ENCODE measurements around the gene GJA9.
A peak's percentile ranks its signal among the peaks of the same experiment; 100 is the strongest.
"Not testable (repeated sequence)": the region's sequence is repeated elsewhere in the genome, so short reads cannot be mapped to it uniquely, and the experiment has no call there.

The GJA9 gene

DNA sequence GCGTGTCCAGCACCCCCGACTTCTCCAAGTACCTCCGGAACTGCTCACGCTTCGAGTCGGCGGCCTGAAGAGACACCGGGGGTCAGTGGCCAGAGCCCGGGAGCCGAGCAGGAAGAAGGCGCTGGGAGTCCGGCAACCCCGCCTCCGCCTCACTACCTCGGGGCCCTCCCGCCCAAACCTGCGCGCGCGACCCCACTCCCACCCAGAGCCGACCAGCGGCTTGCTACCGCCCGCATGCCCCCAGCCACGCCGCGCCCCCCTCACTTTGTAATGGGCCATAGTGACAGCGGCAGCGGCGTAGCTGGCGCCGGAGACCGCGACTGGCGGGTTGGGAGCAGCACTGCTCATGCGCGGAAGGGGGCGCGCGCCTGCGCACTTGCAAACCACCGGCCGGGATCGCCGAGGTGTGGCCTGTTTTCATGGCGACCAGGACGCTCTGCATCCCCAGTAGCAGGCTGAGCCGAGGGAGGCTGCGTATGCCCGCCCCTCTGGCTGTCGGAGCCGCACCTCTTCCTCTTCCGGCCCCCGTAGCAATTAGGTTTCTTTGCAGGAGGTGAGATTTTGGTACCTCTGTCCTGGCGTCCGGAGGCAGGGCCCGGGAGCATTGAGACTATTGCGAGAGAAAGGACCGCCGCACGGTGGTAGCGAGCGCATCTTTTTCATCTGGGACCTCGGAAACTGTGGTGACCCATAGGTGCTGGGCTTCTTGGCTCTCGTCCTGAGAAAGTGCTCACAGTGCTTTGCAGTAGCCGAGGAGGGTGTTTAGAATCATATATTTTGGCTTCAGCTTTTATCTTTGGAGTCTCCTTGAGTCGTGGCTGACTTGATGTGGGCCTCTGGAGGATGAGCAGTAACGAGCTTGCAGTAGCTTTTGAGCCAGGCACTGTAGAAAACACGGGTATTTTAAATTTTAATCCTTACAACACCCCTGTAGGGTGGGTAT, 8.1 kb downstream of the GJA9 start, which contains the start of gene MYCBP:
MYCBP (minus strand) TSS at position 322 of the 943 bp plus-strand sequence; CDS start at position 279, 43 bp downstream.
- peak; percentile 76 for DNase-seq

DNA sequence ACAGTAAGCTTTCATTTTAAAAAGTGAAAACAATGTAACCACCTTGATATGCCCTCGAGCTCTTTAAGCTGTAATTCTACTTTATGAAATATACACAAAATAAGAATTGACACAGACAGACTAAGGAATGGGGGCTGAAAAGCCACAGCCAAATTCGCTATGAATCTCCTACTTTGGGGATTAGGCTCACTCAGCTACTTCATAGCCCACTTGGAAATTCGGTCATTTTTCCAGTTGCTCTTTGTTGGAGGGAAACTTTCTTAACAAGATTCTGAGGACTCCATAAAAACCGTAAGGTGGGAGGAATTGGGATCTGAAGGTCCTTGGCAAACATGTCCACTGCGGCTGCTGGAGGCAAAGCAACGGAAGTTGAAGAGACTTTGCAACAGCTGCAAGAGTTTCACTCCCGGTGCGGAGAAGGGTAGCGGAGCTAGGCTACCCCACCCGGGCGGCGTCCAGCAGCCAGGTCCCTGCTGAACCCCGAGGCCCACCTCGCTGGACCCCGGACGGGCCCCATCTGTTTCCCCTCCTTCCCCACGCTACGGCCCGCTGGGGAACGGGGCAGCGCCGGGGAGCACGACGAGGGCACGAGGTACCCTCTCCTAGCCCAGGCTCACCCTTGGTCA, 8.9 kb downstream of the GJA9 start:
- no peak for DNase-seq

DNA sequence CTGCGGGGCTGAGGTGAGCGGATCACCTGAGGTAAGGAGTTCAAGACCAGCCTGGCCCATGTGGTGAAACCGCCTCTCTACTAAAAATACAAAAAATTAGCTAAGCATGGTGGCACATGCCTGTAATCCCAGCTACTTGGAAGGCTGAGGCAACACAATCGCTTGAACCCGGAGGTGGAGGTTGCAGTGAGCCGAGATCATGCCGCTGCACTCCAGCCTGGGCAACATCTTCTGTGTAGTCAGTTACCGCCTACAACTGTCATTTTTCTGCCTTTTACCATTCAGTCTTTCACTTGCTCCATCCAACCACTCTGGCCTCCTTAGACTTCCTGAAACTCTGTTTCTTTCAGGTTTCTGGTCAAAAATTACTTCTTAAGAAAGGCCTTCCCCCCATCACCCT, 10.4 kb downstream of the GJA9 start:
- no peak for DNase-seq

DNA sequence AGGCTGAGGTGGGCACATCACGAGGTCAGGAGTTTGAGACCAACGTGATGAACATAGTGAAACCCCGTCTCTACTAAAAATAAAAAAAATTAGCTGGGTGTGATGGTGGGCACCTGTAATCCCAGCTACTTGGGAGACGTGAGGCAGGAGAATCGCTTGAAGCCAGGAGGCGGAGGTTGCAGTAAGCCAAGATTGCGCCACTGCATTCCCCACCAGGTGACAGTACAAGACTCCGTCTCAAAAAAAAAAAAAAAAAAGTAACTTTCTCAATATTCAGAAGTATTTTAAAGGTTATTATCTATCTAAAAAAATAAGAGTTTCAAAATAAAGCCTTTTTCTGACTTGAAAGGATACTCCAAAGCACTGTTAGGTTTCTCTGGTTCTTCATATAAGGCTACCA, 14.2 kb downstream of the GJA9 start:
- DNase-seq, result no peak

DNA sequence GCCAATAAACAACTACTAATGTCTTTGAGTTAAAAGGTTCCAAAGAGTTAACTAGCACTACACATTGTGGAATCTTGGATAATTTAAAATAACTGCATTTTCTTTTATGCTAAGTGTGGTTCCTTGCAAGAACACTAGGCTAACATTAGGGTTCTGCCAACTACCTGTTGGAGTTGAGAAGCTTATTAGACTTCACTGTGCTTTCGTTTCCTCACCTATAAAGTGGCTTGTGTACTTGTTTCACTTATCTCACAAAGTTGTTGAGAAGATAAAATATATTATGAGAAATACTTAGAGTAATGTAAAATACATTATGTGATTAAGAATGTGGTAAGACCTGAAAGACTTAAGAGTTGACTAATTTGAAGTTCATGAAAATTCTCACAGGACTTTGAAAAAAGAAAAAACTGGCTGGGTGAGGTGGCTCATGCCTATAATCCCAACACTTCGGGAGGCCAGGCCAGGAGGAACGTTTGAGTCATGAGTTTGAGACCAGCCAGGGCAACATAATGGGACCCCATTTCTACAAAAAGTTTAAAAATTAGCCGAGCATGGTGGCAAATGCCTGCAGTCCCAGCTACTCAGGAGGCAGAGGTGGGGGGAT, 16.2 kb downstream of the GJA9 start:
- no peak for DNase-seq

DNA sequence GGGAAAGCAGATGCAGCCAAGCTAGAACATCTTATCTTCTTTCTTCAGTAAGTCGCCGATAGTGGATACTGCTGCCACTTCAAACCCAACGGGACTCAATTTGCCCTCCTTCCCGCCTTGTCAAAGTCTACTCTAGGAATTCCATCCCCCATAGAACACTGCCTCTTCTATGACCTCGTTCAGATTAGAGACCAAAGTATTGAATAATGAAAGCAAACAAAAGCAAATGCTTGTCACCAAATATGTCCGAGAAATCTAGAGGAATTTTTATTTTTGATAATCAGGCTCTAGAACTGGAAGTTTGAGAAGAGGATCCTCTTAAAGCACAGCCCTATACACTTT, 21.0 kb downstream of the GJA9 start:
- DNase-seq, result no peak

DNA sequence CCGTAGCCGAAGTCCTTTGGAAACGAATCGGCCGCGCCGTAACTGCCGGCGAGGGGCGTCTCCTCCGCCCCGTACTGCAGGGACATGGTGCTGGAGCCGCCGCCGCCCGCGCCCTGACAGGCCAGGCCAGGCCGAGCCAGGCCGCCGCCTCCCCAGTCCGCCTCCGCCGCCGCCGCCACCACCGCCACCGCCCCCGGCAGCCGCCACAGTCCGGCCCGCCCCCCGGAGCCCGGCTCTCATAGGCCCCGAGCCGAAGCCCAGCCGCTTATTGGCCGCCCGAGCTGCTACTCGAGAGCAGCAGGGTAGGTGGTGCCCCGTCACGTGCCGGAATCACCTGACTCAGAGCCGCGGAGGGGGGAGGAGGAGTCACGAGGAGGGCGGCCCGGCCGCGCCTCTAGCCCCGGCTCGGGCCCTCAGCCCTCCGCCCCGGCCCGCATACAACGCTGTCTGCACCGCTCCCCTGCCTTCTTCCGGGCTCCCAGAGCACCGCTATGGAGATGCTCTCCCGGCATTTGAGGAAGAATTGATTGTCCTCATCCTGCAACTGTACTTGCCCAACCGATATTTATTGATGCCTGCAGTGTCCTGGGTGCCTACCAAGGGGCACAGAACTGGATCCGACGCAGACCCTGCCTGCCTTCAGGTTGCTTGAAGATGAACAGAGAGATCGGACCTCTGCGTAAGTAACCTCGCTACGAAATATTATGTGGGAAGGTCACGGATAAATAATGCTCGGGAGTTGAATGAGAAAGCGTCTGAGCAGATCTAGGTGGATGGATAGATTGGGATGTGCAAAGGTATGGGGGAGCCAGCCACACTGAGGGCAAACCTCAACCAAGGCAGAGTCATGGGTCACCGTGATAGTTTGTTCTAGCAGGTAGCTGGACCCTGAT, 21.6 kb downstream of the GJA9 start, which contains the start of gene RRAGC:
RRAGC (minus strand) TSS at position 212 of the 893 bp plus-strand sequence; CDS start at position 86, 126 bp downstream.
- DNase-seq, result peak; percentile 66

DNA sequence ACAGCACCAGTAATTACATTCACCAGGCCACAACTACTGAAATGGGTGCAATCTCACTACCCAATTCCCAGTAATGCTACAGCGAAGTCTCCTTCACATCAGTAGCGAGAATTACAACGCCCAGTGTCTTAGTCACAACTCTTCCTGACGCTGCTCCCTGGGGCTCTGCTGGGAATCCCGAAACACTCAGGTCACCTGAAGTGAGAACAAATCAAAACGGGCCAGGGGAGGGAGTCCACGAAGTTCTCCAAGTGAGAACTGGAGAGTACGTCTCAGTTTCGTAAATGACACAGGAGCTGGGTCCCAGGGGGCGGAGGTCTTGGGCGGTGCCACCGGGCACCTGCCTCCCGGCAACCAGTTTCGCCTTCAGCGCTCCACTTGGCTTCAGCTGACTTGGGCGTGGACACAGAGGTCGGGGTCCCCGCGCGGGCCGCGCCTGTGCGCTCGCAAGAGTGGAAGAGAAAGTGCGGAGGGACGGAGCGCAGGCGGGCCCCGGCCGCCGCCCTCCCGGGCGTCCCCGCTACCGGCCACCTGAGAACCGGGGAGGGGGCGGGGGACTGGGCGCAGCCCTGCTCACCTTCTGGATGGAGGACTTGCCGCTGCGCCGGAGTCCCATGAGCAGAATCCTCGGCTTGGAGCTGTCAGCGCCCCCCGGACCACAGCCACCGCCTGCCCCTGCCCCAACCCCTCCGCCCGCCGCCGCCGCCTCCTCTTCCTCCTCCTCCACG, 22.4 kb downstream of the GJA9 start:
- peak; percentile 4 for DNase-seq

DNA sequence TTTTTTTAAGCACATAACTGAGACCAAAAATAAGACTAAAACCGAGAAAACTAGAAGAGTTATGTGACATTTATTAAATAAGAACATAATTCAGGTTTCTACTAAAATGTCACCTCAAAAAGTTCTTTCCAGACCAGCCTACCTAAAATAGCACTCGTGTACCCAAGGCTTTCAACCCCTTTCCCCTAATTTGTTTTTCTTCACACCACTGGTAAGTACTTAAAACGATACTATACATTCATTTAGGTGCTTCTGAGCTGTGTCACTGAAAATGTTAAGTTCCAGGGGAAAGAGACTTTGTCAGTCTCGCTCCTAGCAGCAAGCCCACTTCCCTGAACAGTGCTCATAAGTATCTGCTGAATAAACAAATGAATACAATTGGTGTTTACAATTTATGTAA, 28.6 kb downstream of the GJA9 start:
- no peak for DNase-seq

DNA sequence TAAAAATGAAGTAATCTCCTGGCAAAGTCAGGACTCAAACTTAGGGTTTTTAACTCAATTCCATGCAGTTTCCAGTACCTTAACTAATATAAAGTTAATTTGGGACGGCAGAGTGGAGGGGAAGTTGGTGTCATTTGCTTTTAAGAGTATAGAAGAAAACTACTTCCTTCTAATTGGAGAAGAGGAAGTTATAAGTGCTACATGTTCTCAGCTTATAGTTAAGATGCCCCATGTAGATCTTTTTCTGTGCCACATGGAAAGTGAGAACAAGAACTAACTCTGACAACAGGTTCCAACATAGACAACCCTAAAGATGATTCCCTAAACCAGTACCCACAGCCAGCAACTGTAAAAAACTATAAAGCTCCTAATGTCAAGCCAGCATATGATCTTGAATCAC, 33.3 kb downstream of the GJA9 start:
- no peak for DNase-seq

DNA sequence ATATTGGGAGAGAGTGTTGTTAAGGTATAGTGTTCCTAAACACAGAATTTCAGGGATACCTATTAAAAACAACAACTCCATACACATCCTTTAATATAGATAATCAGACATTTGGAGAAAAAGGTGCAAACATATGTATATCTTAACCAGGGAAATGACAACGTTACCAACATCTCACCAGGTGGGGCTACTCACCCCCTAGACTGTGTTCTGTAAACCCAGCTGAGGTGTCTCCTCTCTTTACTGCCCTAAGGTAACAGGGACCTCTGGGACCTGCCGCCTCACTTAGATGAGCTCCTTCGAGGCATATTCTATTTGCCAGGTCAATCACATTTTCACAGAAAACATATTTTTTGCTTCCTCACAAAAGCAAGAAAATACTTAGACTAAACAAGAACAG, 35.2 kb downstream of the GJA9 start:
- DNase-seq, result no peak

DNA sequence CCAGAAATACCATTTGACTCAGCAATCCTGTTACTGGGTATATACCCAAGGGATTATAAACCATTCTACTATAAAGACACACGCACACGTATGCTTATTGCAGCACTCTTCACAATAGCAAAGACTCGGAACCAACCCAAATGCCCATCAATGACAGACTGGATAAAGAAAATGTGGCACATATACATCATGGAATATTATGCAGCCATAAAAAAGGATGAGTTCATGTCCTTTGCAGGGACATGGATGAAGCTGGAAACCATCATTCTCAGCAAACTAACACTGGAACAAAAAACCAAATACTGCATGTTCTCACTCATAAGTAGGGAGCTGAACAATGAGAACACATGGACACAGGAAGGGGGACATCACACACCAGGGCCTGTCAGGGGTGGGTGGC, 36.3 kb downstream of the GJA9 start:
- not testable (repeated sequence) for DNase-seq

DNA sequence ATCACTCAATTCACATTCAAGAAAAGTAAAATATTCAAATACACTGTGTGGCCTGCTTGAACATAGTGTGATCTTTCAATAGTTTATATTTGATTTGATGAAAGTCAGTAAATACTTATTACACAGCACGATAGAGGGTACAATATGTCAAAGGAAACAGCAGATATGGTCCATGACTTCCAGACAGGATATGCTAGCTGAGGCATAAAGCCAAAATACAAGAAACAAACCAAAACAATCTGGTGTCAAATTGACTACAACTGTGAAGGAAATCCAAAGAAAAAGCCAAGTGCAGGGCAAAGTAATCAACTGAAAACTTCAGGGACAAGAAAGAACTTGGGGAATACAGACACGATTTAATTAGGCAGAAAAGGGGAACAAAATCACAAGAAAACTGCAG, 41.1 kb downstream of the GJA9 start:
- no peak for DNase-seq

DNA sequence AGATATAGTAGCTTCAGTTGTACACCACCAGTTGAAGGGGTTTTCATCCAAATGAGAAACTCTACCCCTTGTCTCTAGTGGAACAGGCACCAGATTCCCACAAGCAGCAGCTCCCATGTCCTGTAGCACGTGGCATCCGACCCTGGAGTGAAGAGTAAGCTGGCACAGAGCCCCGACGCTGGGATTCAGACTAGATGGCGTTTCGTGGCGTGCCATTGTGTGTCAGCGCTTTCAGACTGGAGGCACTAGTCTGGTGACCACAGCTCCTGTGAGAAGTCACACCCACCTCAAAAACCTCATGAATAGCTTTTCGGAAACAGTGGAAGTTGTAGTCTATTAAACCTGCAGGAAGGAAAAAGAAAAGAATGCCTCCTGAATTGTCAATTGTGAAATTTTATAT, 42.0 kb downstream of the GJA9 start:
- DNase-seq, result no peak

DNA sequence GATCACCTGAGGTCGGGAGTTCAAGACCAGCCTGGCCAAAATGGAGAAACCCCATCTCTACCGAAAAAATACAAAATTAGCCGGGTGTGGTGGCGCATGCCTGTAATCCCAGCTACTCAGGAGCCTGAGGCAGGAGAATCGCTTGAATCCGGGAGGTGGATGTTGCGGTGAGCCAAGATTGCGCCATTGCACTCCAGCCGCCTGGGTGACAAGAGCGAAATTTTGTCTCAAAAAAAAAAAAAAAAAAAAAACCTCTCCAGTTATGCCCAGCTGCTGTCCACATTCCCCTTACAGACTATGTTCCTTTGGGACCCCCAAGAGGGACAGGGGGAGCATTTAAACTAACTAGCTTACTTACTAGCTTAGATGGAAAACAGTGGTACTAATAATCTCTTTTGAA, 45.1 kb downstream of the GJA9 start:
- not testable (repeated sequence) for DNase-seq

DNA sequence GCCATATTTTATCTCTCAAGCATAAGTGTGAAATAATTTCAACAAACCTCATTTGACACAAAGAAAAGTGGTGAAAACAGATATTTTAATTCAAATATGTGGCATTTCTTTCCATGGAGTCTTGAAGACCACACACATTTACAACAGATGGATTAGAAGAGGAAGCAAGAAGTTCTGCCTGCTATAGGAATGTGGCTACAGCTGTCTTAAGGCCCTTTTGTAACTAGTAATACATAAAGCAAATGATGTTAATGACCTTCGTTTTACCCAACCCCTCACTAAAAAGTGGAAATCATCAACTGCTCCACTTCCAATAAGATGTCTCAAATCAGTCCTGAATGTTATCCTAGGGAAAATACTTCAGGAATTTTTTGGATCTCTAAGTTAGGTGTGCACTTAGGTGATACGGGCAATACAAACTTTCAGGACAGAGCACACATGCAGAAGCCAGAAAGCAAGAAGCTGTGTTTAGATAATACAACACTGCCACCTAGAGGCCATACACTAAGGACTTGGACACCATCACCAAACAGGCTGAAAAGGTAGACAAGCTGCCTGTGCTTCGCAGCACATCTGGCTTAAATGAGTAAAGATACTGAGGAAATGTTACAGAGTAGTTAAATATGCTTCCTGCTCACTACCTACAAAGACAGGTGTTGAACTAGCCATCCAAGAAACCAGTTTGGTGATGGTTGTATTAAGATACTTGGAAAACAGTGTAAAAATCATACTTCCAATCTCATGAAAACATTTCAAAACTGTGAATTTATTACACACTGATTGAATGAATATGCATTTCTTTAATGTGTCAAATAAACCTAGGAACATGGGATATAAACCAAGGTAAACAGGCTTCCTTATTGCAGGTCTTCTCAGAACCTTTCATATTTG, 46.2 kb downstream of the GJA9 start:
- DNase-seq, result peak; percentile 71

DNA sequence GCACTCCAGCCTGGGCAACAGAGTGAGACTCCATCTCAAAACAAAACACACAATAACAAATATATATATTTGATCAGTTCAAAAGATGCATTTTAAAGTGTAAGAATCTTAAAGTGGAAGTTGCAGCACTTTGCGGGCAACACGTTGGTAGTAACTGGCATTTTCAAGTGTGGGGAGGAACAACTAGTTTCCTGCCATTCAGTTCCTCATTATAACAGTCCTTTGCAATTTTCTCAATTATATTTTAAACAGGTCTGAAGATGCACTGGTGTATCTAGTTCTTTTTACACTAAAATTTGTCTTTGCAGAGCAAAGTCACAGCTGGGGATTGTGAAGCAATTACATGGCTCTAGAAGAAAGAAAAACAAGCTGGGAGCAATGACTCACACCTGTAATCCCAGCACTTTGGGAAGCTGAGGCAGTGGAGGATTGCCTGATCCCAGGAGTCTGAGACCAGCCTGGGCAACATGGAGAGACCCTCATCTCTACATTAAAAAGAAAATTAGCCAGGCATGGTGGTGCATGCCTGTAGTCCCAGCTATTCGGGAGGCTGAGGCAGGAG, 47.1 kb downstream of the GJA9 start:
- no peak for DNase-seq

DNA sequence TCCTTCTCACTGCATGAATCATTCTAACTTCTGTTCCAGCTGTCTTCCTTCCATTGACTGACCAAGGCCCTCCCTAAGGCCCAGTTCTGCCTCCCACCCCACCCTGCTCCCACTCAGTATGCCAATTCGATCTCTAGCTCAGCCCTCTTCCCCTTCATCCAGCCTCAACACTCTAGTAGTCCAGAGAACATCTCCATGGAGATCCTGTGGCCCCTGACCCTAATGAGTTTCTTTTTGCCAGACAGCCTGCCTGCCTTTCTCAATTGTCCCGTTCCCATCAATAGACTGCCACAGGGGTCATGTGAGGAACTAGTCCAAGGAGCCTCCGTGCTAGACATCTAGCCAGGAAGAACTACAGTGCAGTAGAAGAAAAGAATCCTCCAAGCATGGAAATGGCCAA, 48.2 kb downstream of the GJA9 start:
- DNase-seq, result no peak

DNA sequence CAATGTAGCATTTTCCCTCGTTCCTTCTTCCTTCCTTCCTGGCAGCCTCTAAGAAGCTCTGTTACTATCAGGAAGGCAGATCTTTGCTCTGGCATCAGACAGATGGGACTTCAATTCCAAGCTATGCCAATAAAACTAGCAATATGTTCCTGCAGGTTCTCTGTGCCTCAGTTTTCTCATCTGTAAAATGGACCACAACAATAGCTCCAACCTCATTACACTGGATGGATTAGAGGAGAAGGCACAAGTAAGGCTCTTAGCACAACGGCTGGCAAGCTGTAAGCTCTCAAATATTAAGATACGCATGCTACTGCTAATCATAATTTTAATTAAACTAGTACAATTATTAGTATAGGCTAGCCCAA, 49.0 kb downstream of the GJA9 start:
- DNase-seq, result no peak

DNA sequence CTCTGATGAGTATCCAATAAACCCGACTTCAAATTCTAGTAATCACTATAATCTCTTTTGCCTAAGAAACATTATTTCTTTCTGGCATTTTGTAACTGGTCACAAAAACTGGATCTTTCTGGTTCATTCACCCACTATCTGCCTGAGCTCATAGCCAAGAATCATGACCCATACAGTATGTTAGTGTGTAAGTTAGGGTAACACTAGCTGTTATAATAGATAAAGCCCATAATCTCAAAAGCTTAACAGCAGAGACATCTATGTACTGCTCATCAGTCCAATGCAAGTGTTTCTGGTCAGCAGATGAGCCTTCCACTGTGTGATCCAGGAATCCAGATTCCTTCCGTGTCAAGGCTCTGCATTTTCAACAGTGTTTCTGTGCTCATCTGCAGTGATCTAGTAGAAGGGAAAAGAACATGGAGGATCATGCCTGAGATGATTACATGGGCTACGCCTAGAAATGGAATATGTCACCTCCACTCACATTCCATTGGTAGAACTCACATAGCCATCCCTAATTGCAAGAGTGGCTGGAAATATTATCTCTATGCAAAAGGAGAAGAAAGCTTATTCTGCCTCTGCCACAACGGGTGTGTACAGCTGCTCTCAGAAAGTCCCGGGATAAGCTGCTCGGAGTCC, 49.5 kb downstream of the GJA9 start:
- DNase-seq, result no peak

Data from NCI-H748 treated with DMSO at 0.1 percent for 48 hours (cell line).